ENCODE results near the gene AP1G2.
A peak's percentile ranks its signal among the peaks of the same experiment; 100 is the strongest.

The AP1G2 gene

DNA sequence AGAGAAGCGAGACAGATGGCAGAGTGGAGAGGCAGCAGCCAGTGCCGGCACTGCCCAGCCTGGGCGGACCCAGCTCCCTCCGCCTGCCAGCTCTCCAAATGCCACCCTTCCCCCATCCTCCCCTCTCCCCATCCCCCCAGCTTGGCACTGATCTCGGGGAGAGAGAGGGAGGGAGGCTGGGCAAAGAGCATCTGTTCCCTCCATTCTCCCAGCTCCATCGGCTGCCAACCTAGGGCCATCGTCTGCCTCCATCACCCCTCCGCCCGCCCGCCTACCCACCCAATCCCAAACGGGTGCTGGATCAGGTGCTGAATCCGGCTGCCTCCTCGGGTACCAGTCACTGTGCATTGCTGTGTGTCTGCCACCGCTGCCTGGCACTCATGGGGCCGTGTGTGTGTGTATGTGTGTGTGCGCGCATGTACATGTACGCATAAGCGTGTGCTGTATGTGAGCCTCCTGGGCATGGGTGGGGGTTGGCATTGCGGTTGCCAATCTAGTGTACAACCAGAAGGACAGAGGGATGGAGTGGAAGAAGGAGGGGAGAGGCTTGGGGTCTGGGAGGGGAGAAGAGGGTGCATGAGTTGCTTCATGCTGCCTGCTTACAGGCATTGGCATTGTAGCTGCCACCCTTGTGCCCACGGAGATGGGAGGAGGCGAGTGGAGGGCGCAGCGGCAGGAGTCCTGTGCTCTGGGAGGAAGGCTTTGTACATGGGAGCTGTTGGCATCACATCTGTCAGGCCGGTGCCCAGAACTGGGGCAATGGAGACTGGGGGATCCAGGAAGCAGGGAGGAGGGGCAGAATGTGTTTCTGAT is 54.4 kb downstream of the AP1G2 start:
- peak in 1 of 3 experiments; percentile 21 for DNase-seq

GRCh38 chr14:23512156-23512555 is 55.4 kb downstream of the AP1G2 start:
- peak in 1 of 3 experiments; percentile 12 for DNase-seq

Measured in NCI-H1417 (cell line).